H9 (cell line): ENCODE data around the gene TRPM5. TPM values are rescaled to one million over a fixed set of nuclear protein-coding genes. Genes with fewer than 3 reads are reported as not detected.

ENCODE experiments used
- DNase-seq: peaks from one replicate; pipeline ENCODE4 v3.0.0-alpha.2; 2017
- H2AFZ ChIP-seq: one replicate; pipeline ENCODE4 v1.6.1; 2013; ENCODE audit warnings: mild to moderate bottlenecking, low read length, control low read depth, moderate library complexity
- H2AK5ac ChIP-seq: 2 replicates; pipeline ENCODE4 v1.6.1; 2013; ENCODE audit warnings: low read length, control low read depth, mixed read lengths; ENCODE audit not compliant: insufficient read length
- H2BK120ac ChIP-seq: one replicate; pipeline ENCODE4 v1.6.1; 2013; ENCODE audit warnings: low read depth, mild to moderate bottlenecking, low read length, control low read depth, inconsistent platforms; ENCODE audit not compliant: poor library complexity, severe bottlenecking
- H2BK12ac ChIP-seq: 2 replicates; pipeline ENCODE4 v1.6.1; 2013; ENCODE audit warnings: low read length, control low read depth, mixed read lengths, low read depth; ENCODE audit not compliant: insufficient read length
- H2BK15ac ChIP-seq: 2 replicates; pipeline ENCODE4 v1.6.1; 2013; ENCODE audit warnings: low read depth, low read length, control low read depth
- H2BK20ac ChIP-seq: one replicate; pipeline ENCODE4 v1.6.1; 2013; ENCODE audit warnings: low read depth, mild to moderate bottlenecking, low read length, control low read depth, inconsistent platforms; ENCODE audit not compliant: poor library complexity, severe bottlenecking
- H2BK5ac ChIP-seq: 2 replicates; pipeline ENCODE4 v1.6.1; 2013; ENCODE audit warnings: low read length, control low read depth, mixed read lengths; ENCODE audit not compliant: insufficient read length
- H3K14ac ChIP-seq: 2 replicates; pipeline ENCODE4 v1.6.1; 2013; ENCODE audit warnings: low read length, control low read depth; ENCODE audit not compliant: insufficient read depth
- H3K18ac ChIP-seq: 2 replicates; pipeline ENCODE4 v1.6.1; 2013; ENCODE audit warnings: low read depth, mild to moderate bottlenecking, mixed read lengths, low read length, control low read depth; ENCODE audit not compliant: insufficient read length
- H3K23ac ChIP-seq: 2 replicates; pipeline ENCODE4 v1.6.1; 2013; ENCODE audit warnings: low read length, control low read depth, mixed read lengths, low read depth; ENCODE audit not compliant: insufficient read length
- H3K23me2 ChIP-seq: 2 replicates; pipeline ENCODE4 v1.6.1; 2013; ENCODE audit warnings: low read depth, mild to moderate bottlenecking, mixed read lengths, low read length, control low read depth; ENCODE audit not compliant: insufficient read length, poor library complexity, severe bottlenecking
- H3K27ac ChIP-seq: 2 replicates; pipeline ENCODE4 v1.5.1; 2013; ENCODE audit warnings: low read length, control low read depth, mixed read lengths, low read depth; ENCODE audit not compliant: insufficient read length
- H3K27me3 ChIP-seq: 2 replicates; pipeline ENCODE4 v1.6.1; 2013; ENCODE audit warnings: low read length, control low read depth, inconsistent platforms; ENCODE audit not compliant: insufficient read depth
- H3K4ac ChIP-seq: 2 replicates; pipeline ENCODE4 v1.6.1; 2013; ENCODE audit warnings: low read depth, mild to moderate bottlenecking, control low read depth, inconsistent platforms, low read length, moderate library complexity
- H3K4me1 ChIP-seq: 2 replicates; pipeline ENCODE4 v1.6.1; 2013; ENCODE audit warnings: low read length, control low read depth, inconsistent platforms; ENCODE audit not compliant: insufficient read depth
- H3K4me2 ChIP-seq: 2 replicates; pipeline ENCODE4 v1.6.1; 2013; ENCODE audit warnings: low read length, control low read depth, mixed read lengths; ENCODE audit not compliant: insufficient read length, insufficient read depth
- H3K56ac ChIP-seq: 2 replicates; pipeline ENCODE4 v1.6.1; 2013; ENCODE audit warnings: low read depth, mild to moderate bottlenecking, mixed read lengths, low read length, control low read depth; ENCODE audit not compliant: insufficient read length
- H3K79me1 ChIP-seq: 2 replicates; pipeline ENCODE4 v1.6.1; 2013; ENCODE audit warnings: low read depth, mild to moderate bottlenecking, moderate library complexity, low read length, control low read depth, inconsistent platforms; ENCODE audit not compliant: insufficient read depth, poor library complexity, severe bottlenecking
- H3K79me2 ChIP-seq: 2 replicates; pipeline ENCODE4 v1.6.1; 2013; ENCODE audit warnings: low read length, control low read depth, inconsistent platforms; ENCODE audit not compliant: insufficient read depth
- H3K9ac ChIP-seq: 2 replicates; pipeline ENCODE4 v1.6.1; 2013; ENCODE audit warnings: low read length, control low read depth, mixed read lengths; ENCODE audit not compliant: insufficient read length; ENCODE audit errors: extremely low read depth
- H3K9me3 ChIP-seq: one replicate; pipeline ENCODE4 v1.6.1; 2013; ENCODE audit warnings: low read depth, low read length, inconsistent platforms; ENCODE audit not compliant: control insufficient read depth
- H3T11ph ChIP-seq: one replicate; pipeline ENCODE4 v1.6.1; 2013; ENCODE audit warnings: mild to moderate bottlenecking, low read length, control low read depth, inconsistent platforms
- H4K20me1 ChIP-seq: one replicate; pipeline ENCODE4 v1.6.1; 2013; ENCODE audit not compliant: control insufficient read depth, insufficient read length, insufficient read depth
- H4K5ac ChIP-seq: 2 replicates; pipeline ENCODE4 v1.6.1; 2013; ENCODE audit warnings: low read depth, mild to moderate bottlenecking, mixed read lengths, low read length, control low read depth; ENCODE audit not compliant: insufficient read length
- H4K8ac ChIP-seq: replicated peaks from 2 replicates; pipeline ENCODE4 v1.6.1; 2013; ENCODE audit warnings: low read length, control low read depth, mixed read lengths, low read depth; ENCODE audit not compliant: insufficient read length
- H4K91ac ChIP-seq: 2 replicates; pipeline ENCODE4 v1.6.1; 2013; ENCODE audit warnings: low read depth, mild to moderate bottlenecking, moderate library complexity, mixed read lengths, low read length, control low read depth; ENCODE audit not compliant: insufficient read length
- H3K27ac Mint-ChIP-seq, 3 experiments: 2 replicates in 2 of 3; 3 replicates in 1 of 3; pipeline ENCODE4 v1.8.0; 2020 to 2021; ENCODE audit warnings: mixed read lengths in 3 of 3, mild to moderate bottlenecking in 1 of 3, moderate library complexity in 1 of 3
- H3K27me3 Mint-ChIP-seq: 2 replicates; pipeline ENCODE4 v1.8.0; 2021; ENCODE audit warnings: low read depth, mild to moderate bottlenecking, moderate library complexity, mixed read lengths
- H3K36me3 Mint-ChIP-seq, 3 experiments: 2 replicates in 2 of 3; 3 replicates in 1 of 3; pipeline ENCODE4 v1.8.0; 2020 to 2021; ENCODE audit warnings: low read depth in 3 of 3, mixed read lengths in 3 of 3; ENCODE audit not compliant: insufficient read depth in 1 of 3
- H3K4me1 Mint-ChIP-seq, 2 experiments: 2 replicates each; pipeline ENCODE4 v1.8.0; 2020; ENCODE audit warnings: mixed read lengths in 2 of 2
- H3K4me3 Mint-ChIP-seq, 2 experiments: 2 replicates in 1 of 2; 3 replicates in 1 of 2; pipeline ENCODE4 v1.8.0; 2020 to 2021; ENCODE audit warnings: mild to moderate bottlenecking in 2 of 2, mixed read lengths in 2 of 2, moderate library complexity in 1 of 2
- H3K9me3 Mint-ChIP-seq, 2 experiments: 2 replicates in 1 of 2; 3 replicates in 1 of 2; pipeline ENCODE4 v1.8.0; 2020; ENCODE audit warnings: mild to moderate bottlenecking in 2 of 2, mixed read lengths in 2 of 2, moderate library complexity in 1 of 2
- CTCF ChIP-seq: fragments of 200-600 bp; sonication (generic); conservative IDR thresholded peaks from 3 replicates; pipeline ENCODE4 v1.8.0; 2021; ENCODE audit warnings: antibody characterized with exemption, mild to moderate bottlenecking
- WGBS: extraction: QIAGEN DNeasy Blood & Tissue Kit; methylation state at CpG from one replicate; pipeline ENCODE4 v1.1.7; 2013; ENCODE audit warnings: missing lambda C conversion rate, low lambda C conversion rate, mixed read lengths; ENCODE audit not compliant: insufficient read length; ENCODE audit errors: extremely low coverage; 5-methylcytosine and 5-hydroxymethylcytosine counted together
- long read RNA-seq: library from polyadenylated mRNA; unstranded; transcript quantifications from one replicate; pipeline ENCODE4 v2.0.0, GENCODE V29; 2020
- total RNA-seq: library from RNA; stranded (reverse); gene quantifications from 2 replicates; pipeline ENCODE4 v1.2.1, GENCODE V29; 2021

TRPM5 gene
- total RNA-seq, result 0.09 TPM in 1 of 2 replicates, not detected in the other
- long read RNA-seq, result 0 reads

- Histone ChIP-seq H2BK12ac (no peak within 1 kb of the TSS), H3K27me3 (peaks cover 24% of the 10 kb centered on the region; the same call in 1 of the 2 replicates), H3K14ac (no peak within 1 kb of the TSS), H3K79me1 (no peaks in the 10 kb centered on the region), H2BK15ac (no peak within 1 kb of the TSS; the same call in 1 of the 2 replicates), H3T11ph (no peak within 1 kb of the TSS), H3K4me1 (no peaks in the 10 kb centered on the region), H3K4me2 (peak within 1 kb of the TSS; percentile 48), H2BK5ac (no peak within 1 kb of the TSS), H3K23ac (no peak within 1 kb of the TSS), H4K20me1 (no peaks in the 10 kb centered on the region), H4K91ac (no peak within 1 kb of the TSS), H2BK20ac (no peak within 1 kb of the TSS), H2BK120ac (no peak within 1 kb of the TSS), H3K56ac (no peak within 1 kb of the TSS), H4K8ac (no peak within 1 kb of the TSS), H3K4ac (no peak within 1 kb of the TSS), H3K18ac (no peak within 1 kb of the TSS), H2AK5ac (no peak within 1 kb of the TSS), H4K5ac (no peak within 1 kb of the TSS), H3K23me2 (peaks cover 4% of the 10 kb centered on the region), H2AFZ (no peak within 1 kb of the TSS), H3K79me2 (no peaks in the 10 kb centered on the region), H3K27ac (no peak within 1 kb of the TSS), H3K9ac (no peak within 1 kb of the TSS), H3K9me3 (no peaks in the 10 kb centered on the region)
- Mint-ChIP-seq H3K27ac (no peak within 1 kb of the TSS), H3K36me3 (no peaks in the 10 kb centered on the region), H3K9me3 (peaks cover 3 to 10% of the 10 kb centered on the region in 2 experiments; a peak in 3 of 5 replicates), H3K27me3 (peaks cover 88% of the 10 kb centered on the region), H3K4me1 (peaks cover 0 to 3% of the 10 kb centered on the region in 2 experiments; a peak in 2 of 4 replicates), H3K4me3 (peak within 1 kb of the TSS; percentile 58 to 80)
- no CpG with 5 or more reads among the region's 64 CpGs for WGBS
- 0 out of 3 replicates have a peak, but pooled peaks have one; percentile 16 for TF ChIP-seq CTCF
- DNase-seq, result peak; percentile 88
These were observed at the start of gene TRPM5 for GRCh38 chr11:2443881-2444820. TRPM5 (minus strand) TSS chr11:2444514; CDS start chr11:2423036, 21,478 bp downstream.
